ENCODE measurements around the gene ITGA4. TPM values are rescaled to one million over a fixed set of nuclear protein-coding genes. Genes with fewer than 3 reads are reported as not detected.

ITGA4 gene
- total RNA-seq, 1 experiment from 2014 or later, result not detected

DNA sequence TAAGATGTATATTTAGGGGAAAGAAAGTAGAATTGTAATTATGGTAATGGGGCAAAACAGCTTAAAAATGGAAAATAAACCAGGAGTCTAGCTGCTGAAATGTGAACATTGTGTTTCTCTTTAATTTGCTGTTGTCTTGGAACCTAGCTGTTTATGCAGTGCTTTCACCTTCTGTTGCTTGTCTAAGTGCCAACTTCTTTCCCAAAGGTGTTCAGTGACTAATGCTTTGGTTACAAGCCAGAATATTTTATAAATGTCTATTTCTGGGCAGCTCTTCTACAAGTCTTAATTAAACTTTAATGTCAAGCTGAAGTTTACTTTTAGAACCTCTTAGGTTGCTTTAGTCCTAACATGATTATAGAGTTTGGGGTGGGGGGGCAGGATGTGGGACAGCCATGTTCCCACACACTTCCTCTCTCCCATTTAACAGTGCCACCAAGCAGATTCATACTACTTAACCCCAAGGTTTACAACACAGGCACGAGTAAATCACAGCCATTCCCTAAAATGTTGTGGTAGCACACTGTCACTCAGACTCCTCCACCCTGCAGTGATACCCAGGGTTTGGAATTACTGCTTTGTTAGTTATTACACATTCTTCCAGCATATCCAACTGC lies 60.6 kb downstream of the ITGA4 start:
- Mint-ChIP-seq H3K9me3 (ENCODE audit: unreplicated experiment) (no peaks in the 10 kb centered on the region), H3K27ac (ENCODE audit: unreplicated experiment) (no peak overlapping the region)
- POLR2A ChIA-PET, result no interaction called here

DNA sequence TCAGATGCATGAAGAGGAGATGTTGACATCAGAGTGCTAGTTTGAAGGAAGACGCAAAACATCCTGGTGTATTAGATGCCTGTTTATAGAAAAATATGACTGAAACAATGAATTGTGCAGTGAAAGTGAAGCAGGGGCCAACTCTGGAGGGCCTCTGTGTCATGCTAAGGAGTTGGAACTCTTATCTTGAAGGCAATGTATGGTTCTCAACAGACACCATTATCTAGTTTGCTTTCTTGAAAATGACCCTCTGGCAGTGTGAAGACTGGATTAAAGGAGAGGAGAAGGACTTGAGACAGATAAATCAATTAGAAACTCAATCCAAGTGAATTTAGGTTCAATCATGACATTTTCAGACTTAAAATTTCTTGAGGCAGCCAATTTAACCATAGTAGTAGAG lies 63.1 kb downstream of the ITGA4 start:
- no TSS peak for BruUV-seq (replicated peaks)
- intact Hi-C loops (cut with micrococcal nuclease; ENCODE audit: unreplicated experiment), result no loop called here
- Histone ChIP-seq H3K4me3 (ENCODE audit: low read depth, low read length) (no peak overlapping the region), H3K4me1 (no peaks in the 10 kb centered on the region), H3K27me3 (replicated peaks; ENCODE audit: control insufficient read depth, insufficient read depth, low read length) (no peaks in the 10 kb centered on the region), H3K36me3 (ENCODE audit: control insufficient read depth, insufficient read depth, low read length) (no peaks in the 10 kb centered on the region), H3K9me3 (no peaks in the 10 kb centered on the region)
- DNase-seq, result no peak
- no peaks in the 10 kb centered on the region for H3K4me1 Mint-ChIP-seq (ENCODE audit: low read depth, unreplicated experiment)
- POLR2A ChIA-PET, result no interaction called here
- no peaks in the 10 kb centered on the region for H3K9me3 Mint-ChIP-seq (ENCODE audit: unreplicated experiment)
- no peak overlapping the region for H3K27ac Mint-ChIP-seq (ENCODE audit: unreplicated experiment)
- H3K27me3 Mint-ChIP-seq (ENCODE audit: insufficient read depth, unreplicated experiment), result peaks cover 3% of the 10 kb centered on the region
- no peaks in the 10 kb centered on the region for H3K36me3 Mint-ChIP-seq (ENCODE audit: insufficient read depth, unreplicated experiment)
- CTCF ChIA-PET, result no interaction called here
- H3K4me3 Mint-ChIP-seq (ENCODE audit: unreplicated experiment), result no peak overlapping the region
- TF ChIP-seq, protein P1, sequence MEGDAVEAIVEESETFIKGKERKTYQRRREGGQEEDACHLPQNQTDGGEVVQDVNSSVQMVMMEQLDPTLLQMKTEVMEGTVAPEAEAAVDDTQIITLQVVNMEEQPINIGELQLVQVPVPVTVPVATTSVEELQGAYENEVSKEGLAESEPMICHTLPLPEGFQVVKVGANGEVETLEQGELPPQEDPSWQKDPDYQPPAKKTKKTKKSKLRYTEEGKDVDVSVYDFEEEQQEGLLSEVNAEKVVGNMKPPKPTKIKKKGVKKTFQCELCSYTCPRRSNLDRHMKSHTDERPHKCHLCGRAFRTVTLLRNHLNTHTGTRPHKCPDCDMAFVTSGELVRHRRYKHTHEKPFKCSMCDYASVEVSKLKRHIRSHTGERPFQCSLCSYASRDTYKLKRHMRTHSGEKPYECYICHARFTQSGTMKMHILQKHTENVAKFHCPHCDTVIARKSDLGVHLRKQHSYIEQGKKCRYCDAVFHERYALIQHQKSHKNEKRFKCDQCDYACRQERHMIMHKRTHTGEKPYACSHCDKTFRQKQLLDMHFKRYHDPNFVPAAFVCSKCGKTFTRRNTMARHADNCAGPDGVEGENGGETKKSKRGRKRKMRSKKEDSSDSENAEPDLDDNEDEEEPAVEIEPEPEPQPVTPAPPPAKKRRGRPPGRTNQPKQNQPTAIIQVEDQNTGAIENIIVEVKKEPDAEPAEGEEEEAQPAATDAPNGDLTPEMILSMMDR (IDR thresholded peaks at IDR 0.05; ENCODE audit: insufficient read depth in 1 of 2, low read depth in 1 of 2, low read length in 1 of 2, severe bottlenecking in 1 of 2, unreplicated experiment in 1 of 2), result no peak

More for the DNA sequence above, 60.6 kb downstream of the ITGA4 start:
- Mint-ChIP-seq H3K4me3 (ENCODE audit: unreplicated experiment) (no peak overlapping the region), H3K36me3 (ENCODE audit: insufficient read depth, unreplicated experiment) (no peaks in the 10 kb centered on the region), H3K4me1 (ENCODE audit: low read depth, unreplicated experiment) (no peaks in the 10 kb centered on the region), H3K27me3 (ENCODE audit: insufficient read depth, unreplicated experiment) (peaks cover 3% of the 10 kb centered on the region)
- no peaks in the 10 kb centered on the region; the same call in 1 of the 2 replicates for H3K27me3 ChIP-seq (replicated peaks; ENCODE audit: control insufficient read depth, insufficient read depth, low read length)
- H3K4me1 ChIP-seq, result no peaks in the 10 kb centered on the region
- no peaks in the 10 kb centered on the region for H3K36me3 ChIP-seq (ENCODE audit: control insufficient read depth, insufficient read depth, low read length)
- H3K4me3 ChIP-seq (ENCODE audit: low read depth, low read length), result no peak overlapping the region
- DNase-seq, result no peak
- intact Hi-C loops (cut with micrococcal nuclease; ENCODE audit: unreplicated experiment), result no loop called here
- H3K9me3 ChIP-seq, result no peaks in the 10 kb centered on the region
- TF ChIP-seq, protein P1 (IDR thresholded peaks at IDR 0.05; ENCODE audit: insufficient read depth in 1 of 2, low read depth in 1 of 2, low read length in 1 of 2, severe bottlenecking in 1 of 2, unreplicated experiment in 1 of 2), result no peak
- no TSS peak for BruUV-seq (replicated peaks)
- CTCF ChIA-PET, result no interaction called here

DNA sequence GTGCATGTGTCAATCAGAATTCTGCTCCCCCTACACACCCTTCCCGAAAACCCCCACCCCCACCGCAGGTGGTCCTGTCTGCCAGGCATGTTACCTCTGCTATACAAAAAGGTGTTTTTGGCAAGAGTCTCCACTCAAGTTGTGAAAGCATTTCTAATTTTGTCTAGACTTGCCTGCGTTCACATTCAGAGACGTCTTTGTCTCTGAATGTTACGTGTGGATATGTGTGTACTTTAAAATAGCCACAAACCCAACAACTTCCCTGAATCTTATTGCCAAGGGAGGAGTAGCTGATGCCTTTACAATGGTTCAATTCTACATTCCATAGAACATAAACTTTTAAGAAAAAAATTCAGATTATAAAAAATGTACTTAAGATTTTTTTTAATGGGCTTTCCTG lies 66.6 kb downstream of the ITGA4 start:
- H3K4me3 ChIP-seq (ENCODE audit: low read depth, low read length), result no peak overlapping the region
- Mint-ChIP-seq H3K27me3 (ENCODE audit: insufficient read depth, unreplicated experiment) (peaks cover 3% of the 10 kb centered on the region), H3K27ac (ENCODE audit: unreplicated experiment) (no peak overlapping the region), H3K4me3 (ENCODE audit: unreplicated experiment) (no peak overlapping the region), H3K36me3 (ENCODE audit: insufficient read depth, unreplicated experiment) (no peaks in the 10 kb centered on the region), H3K4me1 (ENCODE audit: low read depth, unreplicated experiment) (no peaks in the 10 kb centered on the region), H3K9me3 (ENCODE audit: unreplicated experiment) (no peaks in the 10 kb centered on the region)
- DNase-seq, result no peak
- POLR2A ChIA-PET, result no interaction called here
- CTCF ChIA-PET, result no interaction called here
- H3K9me3 ChIP-seq, result no peaks in the 10 kb centered on the region
- TF ChIP-seq, protein P1 (IDR thresholded peaks at IDR 0.05; ENCODE audit: insufficient read depth in 1 of 2, low read depth in 1 of 2, low read length in 1 of 2, severe bottlenecking in 1 of 2, unreplicated experiment in 1 of 2), result no peak
- H3K4me1 ChIP-seq, result no peaks in the 10 kb centered on the region
- BruUV-seq (replicated peaks), result no TSS peak
- intact Hi-C loops (cut with micrococcal nuclease; ENCODE audit: unreplicated experiment), result no loop called here
- no peaks in the 10 kb centered on the region for H3K27me3 ChIP-seq (replicated peaks; ENCODE audit: control insufficient read depth, insufficient read depth, low read length)
- H3K36me3 ChIP-seq (ENCODE audit: control insufficient read depth, insufficient read depth, low read length), result no peaks in the 10 kb centered on the region

Measured in Caco-2 (cell line).